Smooth muscle cell (in vitro differentiated cells): ENCODE data around the gene MRPL4. TPM values are rescaled to one million over a fixed set of nuclear protein-coding genes. Genes with fewer than 3 reads are reported as not detected.

ENCODE experiments used
- DNase-seq: peaks from one replicate; lab custom pipeline; 2025; ENCODE audit not compliant: unreplicated experiment; lab: John Stamatoyannopoulos, UW
- H2AFZ ChIP-seq: fragments of 200-600 bp; sonication (generic); 2 replicates; pipeline ENCODE4 v1.6.0; 2016; ENCODE audit warnings: antibody characterized with exemption, low read depth, mild to moderate bottlenecking
- H3F3A ChIP-seq: fragments of 200-600 bp; sonication (generic); 2 replicates; pipeline ENCODE4 v1.6.0; 2017; ENCODE audit warnings: antibody characterized with exemption, low read depth
- H3K27ac ChIP-seq: fragments of 200-600 bp; sonication (generic); 2 replicates; pipeline ENCODE4 v1.5.1; 2016; ENCODE audit warnings: low read depth, mild to moderate bottlenecking
- H3K27me3 ChIP-seq: fragments of 200-600 bp; sonication (generic); 2 replicates; pipeline ENCODE4 v1.6.1; 2016; ENCODE audit warnings: low read depth, mild to moderate bottlenecking
- H3K36me3 ChIP-seq: fragments of 200-600 bp; sonication (generic); 2 replicates; pipeline ENCODE4 v1.5.1; 2016; ENCODE audit warnings: low read depth
- H3K4me1 ChIP-seq: fragments of 200-600 bp; sonication (generic); 2 replicates; pipeline ENCODE4 v1.5.1; 2016; ENCODE audit warnings: low read depth
- H3K4me2 ChIP-seq: fragments of 200-600 bp; sonication (generic); 2 replicates; pipeline ENCODE4 v1.6.0; 2016; ENCODE audit warnings: mild to moderate bottlenecking
- H3K4me3 ChIP-seq: fragments of 200-600 bp; sonication (generic); 2 replicates; pipeline ENCODE4 v1.5.1; 2016; ENCODE audit warnings: mild to moderate bottlenecking
- H3K79me2 ChIP-seq: fragments of 200-600 bp; sonication (generic); 2 replicates; pipeline ENCODE4 v1.6.0; 2016; ENCODE audit warnings: low read depth, mild to moderate bottlenecking
- H3K9ac ChIP-seq: fragments of 200-600 bp; sonication (generic); 2 replicates; pipeline ENCODE4 v1.6.0; 2016; ENCODE audit warnings: low read depth
- H3K9me3 ChIP-seq: fragments of 200-600 bp; sonication (generic); replicated peaks from 2 replicates; pipeline ENCODE4 v1.5.1; 2016; ENCODE audit warnings: low read depth
- H4K20me1 ChIP-seq: fragments of 200-600 bp; sonication (generic); 2 replicates; pipeline ENCODE4 v1.6.0; 2016; ENCODE audit warnings: low read depth
- WGBS: methylation state at CpG from one replicate; pipeline ENCODE4 v1.1.7; 2016; ENCODE audit warnings: low lambda C conversion rate; 5-methylcytosine and 5-hydroxymethylcytosine counted together
- polyA plus RNA-seq: library from polyadenylated mRNA; unstranded; fragments of >200 nt; fragmentation: Nextera tagmentation; extraction: Ambion mirVana; gene quantifications from 2 replicates; pipeline ENCODE4 v1.2.1, GENCODE V29; 2016
- total RNA-seq: library from RNA; depleted of rRNA; stranded (reverse); fragments of >200 nt; gene quantifications from 2 replicates; pipeline ENCODE4 v1.2.3, GENCODE V29; 2014
- TF ChIP-seq, protein P1 (sequence below): fragments of 200-600 bp; sonication (generic); IDR thresholded peaks from 2 replicates; pipeline ENCODE4 v1.5.1; 2017; ENCODE audit warnings: borderline replicate concordance, mild to moderate bottlenecking, antibody characterized with exemption; ENCODE audit not compliant: insufficient read depth, poor library complexity, severe bottlenecking

Gene MRPL4
- total and polyA plus RNA-seq, 2 experiments from 2014 or later: 47.8 to 63.5 TPM

DNA sequence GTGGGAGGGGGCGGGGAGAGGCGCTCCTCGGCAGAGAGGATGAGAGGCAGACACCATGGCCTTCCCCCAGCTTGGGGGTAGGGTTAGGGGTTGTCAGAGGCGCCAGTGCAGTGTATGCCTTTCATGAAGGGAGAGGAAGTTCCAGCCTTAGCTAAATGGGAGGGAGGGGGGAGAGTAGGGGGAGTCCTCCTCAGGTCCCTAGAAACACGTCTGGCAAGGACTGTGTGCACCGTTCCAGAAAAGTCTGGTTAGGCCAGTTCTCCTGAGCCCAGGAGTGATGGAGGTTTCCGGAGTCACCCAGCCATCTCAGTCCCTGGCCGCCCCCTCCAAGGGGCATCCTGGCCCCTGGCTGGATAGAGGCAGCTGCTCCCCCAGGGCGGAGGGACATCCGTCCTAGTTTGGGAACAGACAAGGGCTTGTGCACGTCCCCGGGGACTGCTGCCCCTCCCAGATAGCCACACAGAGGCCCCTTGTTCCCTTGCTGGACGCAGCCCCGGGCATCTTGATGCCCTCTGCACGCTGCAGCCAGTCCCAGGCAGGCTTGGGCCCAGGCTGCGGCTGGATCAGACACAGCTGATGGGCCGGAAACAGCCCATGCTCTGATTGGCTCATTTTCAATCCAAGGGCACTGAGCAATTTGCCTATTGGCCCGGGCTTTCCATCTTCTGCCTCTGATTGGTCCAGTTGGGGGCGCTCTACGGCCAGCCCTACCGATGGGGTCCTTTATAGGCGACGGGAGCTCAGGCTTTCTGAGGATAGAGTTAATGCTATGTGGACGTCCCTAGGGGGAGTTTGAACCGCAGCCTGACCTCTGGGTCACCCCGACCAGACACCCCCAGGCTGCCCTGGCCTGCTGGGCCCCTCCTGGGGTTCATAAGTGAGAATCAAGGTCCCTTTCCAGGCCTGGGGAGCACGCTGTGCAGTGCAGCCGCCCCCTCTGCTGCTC, 24.7 kb upstream of the MRPL4 start:
- DNase-seq: no peak
- H3K79me2 ChIP-seq: peaks cover 31% of the 10 kb centered on the region
- 80% methylated on average over 23 of the region's 28 CpGs for WGBS

DNA sequence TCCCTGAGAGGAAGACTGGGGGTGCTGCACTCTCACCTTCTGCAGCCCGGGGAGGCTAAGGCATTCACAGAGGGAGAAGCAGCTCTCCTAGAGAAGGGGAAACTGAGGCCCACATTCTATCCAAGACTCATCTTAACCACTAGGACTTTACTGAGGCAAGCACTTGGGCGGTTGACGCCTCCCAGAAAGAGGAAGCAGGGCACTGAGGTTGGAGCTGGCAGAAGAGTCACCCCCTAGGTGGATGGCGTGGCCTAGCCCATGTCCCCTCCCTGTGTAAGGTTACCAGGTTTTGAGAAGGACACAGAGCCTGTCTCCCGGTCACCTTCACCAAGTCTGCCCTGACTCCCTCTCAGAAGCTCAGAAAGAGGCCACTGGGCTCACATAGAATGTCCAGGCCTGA, 23.6 kb upstream of the MRPL4 start:
- 93% methylated on average over 5 of the region's 5 CpGs for WGBS
- Histone ChIP-seq H3K9ac (no peak overlapping the region), H3K4me3 (no peak overlapping the region), H3K36me3 (no peaks in the 10 kb centered on the region), H4K20me1 (peaks cover 41% of the 10 kb centered on the region), H3K27me3 (no peaks in the 10 kb centered on the region), H3K79me2 (peaks cover 31% of the 10 kb centered on the region), H3K4me2 (no peak overlapping the region), H3F3A (peaks cover 7% of the 10 kb centered on the region), H3K27ac (no peak overlapping the region), H2AFZ (no peak overlapping the region), H3K9me3 (no peaks in the 10 kb centered on the region), H3K4me1 (no peaks in the 10 kb centered on the region)
- TF ChIP-seq, protein P1, sequence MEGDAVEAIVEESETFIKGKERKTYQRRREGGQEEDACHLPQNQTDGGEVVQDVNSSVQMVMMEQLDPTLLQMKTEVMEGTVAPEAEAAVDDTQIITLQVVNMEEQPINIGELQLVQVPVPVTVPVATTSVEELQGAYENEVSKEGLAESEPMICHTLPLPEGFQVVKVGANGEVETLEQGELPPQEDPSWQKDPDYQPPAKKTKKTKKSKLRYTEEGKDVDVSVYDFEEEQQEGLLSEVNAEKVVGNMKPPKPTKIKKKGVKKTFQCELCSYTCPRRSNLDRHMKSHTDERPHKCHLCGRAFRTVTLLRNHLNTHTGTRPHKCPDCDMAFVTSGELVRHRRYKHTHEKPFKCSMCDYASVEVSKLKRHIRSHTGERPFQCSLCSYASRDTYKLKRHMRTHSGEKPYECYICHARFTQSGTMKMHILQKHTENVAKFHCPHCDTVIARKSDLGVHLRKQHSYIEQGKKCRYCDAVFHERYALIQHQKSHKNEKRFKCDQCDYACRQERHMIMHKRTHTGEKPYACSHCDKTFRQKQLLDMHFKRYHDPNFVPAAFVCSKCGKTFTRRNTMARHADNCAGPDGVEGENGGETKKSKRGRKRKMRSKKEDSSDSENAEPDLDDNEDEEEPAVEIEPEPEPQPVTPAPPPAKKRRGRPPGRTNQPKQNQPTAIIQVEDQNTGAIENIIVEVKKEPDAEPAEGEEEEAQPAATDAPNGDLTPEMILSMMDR: no peak
- DNase-seq: no peak

More for the DNA sequence above, 24.7 kb upstream of the MRPL4 start:
- Histone ChIP-seq H3K4me1 (no peaks in the 10 kb centered on the region), H3K27ac (peak overlapping the region; percentile 57), H3K9ac (no peak overlapping the region), H3K36me3 (no peaks in the 10 kb centered on the region), H2AFZ (no peak overlapping the region), H3K4me2 (peak overlapping the region; percentile 40), H3K27me3 (no peaks in the 10 kb centered on the region), H3K9me3 (no peaks in the 10 kb centered on the region), H3K4me3 (no peak overlapping the region), H4K20me1 (peaks cover 44% of the 10 kb centered on the region), H3F3A (peaks cover 7% of the 10 kb centered on the region)
- TF ChIP-seq, protein P1: peak; percentile 7

DNA sequence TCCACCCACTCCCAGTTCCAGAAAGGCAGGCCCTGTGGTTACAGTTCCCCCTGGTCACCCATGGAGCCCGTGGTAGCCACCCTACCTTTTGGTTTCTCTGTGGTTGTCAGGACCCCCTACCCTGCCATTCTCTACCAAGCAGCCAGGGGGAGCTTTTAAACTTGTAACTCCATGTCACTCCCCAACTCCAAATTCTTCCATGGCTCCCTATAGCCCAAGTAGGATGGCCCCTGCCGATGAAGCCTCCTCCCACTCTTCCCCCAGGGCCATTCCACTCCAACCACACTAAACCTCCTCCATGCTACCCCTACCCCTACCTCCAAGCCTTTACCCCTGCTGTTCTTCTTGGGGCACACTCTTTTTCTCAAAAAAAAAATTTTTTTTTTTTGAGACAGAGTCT, 23.1 kb upstream of the MRPL4 start:
- H2AFZ ChIP-seq: no peak overlapping the region
- no peak overlapping the region for H3K4me2 ChIP-seq
- WGBS: 46% methylated on average over 2 of the region's 2 CpGs
- H3K9me3 ChIP-seq: no peaks in the 10 kb centered on the region
- peaks cover 31% of the 10 kb centered on the region for H3K79me2 ChIP-seq
- peak overlapping the region; percentile 83 for H3K27ac ChIP-seq
- H3K9ac ChIP-seq: no peak overlapping the region
- H3F3A ChIP-seq: peaks cover 7% of the 10 kb centered on the region
- H4K20me1 ChIP-seq: peaks cover 41% of the 10 kb centered on the region
- no peaks in the 10 kb centered on the region for H3K27me3 ChIP-seq
- no peaks in the 10 kb centered on the region for H3K4me1 ChIP-seq
- no peak overlapping the region for H3K4me3 ChIP-seq
- TF ChIP-seq, protein P1: peak; percentile 43
- DNase-seq: no peak
- H3K36me3 ChIP-seq: no peaks in the 10 kb centered on the region
